GM13976 (cell line): ENCODE data around the gene CCDC172.

ENCODE experiments used
- DNase-seq: peaks from one replicate; pipeline ENCODE4 v3.0.0; 2012; ENCODE audit warnings: low spot score
- in situ Hi-C: fragments of 300-500 bp; cut with MboI; formaldehyde crosslinking; loops from one replicate; pipeline ENCODE4 v1.12.0; 2022; ENCODE audit warnings: low sequenced_read_pairs, mixed read lengths, inconsistent platforms; ENCODE audit not compliant: unreplicated experiment
- TF ChIP-seq, protein P1 (sequence below): IDR thresholded peaks from 2 replicates; pipeline ENCODE4 v1.5.1; 2012; ENCODE audit warnings: borderline replicate concordance, mild to moderate bottlenecking; ENCODE audit not compliant: insufficient read depth; ENCODE audit errors: extremely low read depth, missing control alignments, control extremely low read depth

The CCDC172 gene

DNA sequence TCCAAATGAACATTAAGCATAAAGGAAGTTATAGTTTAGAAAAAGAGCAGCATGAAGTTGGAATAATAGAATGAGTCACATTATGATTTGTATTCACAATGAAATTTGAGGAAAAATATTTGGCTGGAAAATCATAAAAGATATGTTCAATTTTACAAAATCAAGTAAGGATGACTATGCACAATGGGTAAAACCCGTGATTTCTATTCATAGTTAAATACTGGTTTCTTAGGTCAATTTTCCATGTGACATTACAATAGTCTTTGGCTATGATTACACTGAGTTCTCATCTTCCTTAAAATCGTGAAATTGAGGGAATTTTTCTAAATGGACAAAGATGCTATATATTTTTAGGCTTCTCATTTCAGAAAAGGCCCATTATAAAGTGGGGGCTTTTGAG lies 17.4 kb upstream of the CCDC172 start:
- no peak for DNase-seq
- TF ChIP-seq, protein P1, sequence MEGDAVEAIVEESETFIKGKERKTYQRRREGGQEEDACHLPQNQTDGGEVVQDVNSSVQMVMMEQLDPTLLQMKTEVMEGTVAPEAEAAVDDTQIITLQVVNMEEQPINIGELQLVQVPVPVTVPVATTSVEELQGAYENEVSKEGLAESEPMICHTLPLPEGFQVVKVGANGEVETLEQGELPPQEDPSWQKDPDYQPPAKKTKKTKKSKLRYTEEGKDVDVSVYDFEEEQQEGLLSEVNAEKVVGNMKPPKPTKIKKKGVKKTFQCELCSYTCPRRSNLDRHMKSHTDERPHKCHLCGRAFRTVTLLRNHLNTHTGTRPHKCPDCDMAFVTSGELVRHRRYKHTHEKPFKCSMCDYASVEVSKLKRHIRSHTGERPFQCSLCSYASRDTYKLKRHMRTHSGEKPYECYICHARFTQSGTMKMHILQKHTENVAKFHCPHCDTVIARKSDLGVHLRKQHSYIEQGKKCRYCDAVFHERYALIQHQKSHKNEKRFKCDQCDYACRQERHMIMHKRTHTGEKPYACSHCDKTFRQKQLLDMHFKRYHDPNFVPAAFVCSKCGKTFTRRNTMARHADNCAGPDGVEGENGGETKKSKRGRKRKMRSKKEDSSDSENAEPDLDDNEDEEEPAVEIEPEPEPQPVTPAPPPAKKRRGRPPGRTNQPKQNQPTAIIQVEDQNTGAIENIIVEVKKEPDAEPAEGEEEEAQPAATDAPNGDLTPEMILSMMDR, result no peak
- in situ Hi-C loops, result no loop called here

DNA sequence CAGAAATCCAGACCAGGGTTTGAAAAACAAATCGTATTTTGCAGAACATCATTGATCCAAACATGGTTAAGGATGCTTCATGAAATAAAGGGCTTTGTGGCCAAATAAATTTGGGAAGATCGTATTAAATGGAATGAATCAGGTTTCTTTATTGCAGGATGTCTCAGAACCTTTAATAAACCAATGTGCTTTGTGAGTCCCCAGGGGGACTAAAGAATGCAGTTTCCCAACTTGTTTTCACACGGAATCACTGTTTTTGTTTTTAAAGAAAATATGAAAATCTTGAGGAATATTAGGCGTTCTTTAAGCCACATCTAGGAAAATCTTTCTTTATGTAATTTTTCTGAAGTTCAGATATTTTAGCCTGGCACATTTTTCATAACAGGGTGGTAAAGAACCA lies 16.8 kb upstream of the CCDC172 start:
- TF ChIP-seq, protein P1, result no peak
- in situ Hi-C loops, result no loop called here
- no peak for DNase-seq

GRCh38 chr10:116311016-116311415 lies 13.2 kb upstream of the CCDC172 start:
- in situ Hi-C loops, result no loop called here
- TF ChIP-seq, protein P1, result no peak
- no peak for DNase-seq

- in situ Hi-C loops, result no loop called here
Observed at GRCh38 chr10:116311706-116312490, 12.3 kb upstream of the CCDC172 start.

GRCh38 chr10:116312548-116312947 lies 11.7 kb upstream of the CCDC172 start:
- TF ChIP-seq, protein P1, result no peak
- in situ Hi-C loops, result no loop called here
- no peak for DNase-seq

More at GRCh38 chr10:116311706-116312490, 12.3 kb upstream of the CCDC172 start:
- DNase-seq, result no peak
- TF ChIP-seq, protein P1, result no peak

DNA sequence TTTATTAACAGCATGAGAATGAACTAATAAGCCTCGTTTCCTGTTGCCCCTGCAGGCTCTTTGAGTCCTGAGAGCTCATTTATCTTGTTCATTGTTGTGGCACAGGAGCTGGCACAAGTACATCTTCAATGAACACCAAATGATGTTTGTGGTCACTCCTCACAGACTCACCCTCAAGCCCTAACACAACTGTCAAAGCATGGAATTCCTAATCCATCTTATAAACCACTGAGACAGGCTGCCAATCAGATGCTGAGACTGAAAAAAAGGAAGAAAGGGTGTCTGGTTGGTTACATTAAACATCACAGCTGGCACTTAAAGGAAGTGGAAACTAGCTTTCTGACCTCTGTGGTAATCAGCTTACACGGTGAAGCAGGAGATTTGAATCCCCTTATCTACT lies 7.7 kb upstream of the CCDC172 start:
- TF ChIP-seq, protein P1, result no peak
- in situ Hi-C loops, result no loop called here
- DNase-seq, result no peak
